OCI-LY3 (cell line): Measurements from ENCODE around the gene PEAK1.

Source experiments
- CTCF ChIP-seq: fragments of 200-600, 300-600 bp; sonication (generic); IDR thresholded peaks from 2 replicates; pipeline ENCODE4 v1.5.1; 2014; ENCODE audit warnings: antibody characterized with exemption, low read length, low read depth
- EZH2phosphoT487 ChIP-seq: fragments of 200-600 bp; shearing (Covaris generic); IDR thresholded peaks from 2 replicates; pipeline ENCODE4 v1.6.1; 2018; ENCODE audit warnings: antibody characterized with exemption, mixed run types, low read depth

DNA sequence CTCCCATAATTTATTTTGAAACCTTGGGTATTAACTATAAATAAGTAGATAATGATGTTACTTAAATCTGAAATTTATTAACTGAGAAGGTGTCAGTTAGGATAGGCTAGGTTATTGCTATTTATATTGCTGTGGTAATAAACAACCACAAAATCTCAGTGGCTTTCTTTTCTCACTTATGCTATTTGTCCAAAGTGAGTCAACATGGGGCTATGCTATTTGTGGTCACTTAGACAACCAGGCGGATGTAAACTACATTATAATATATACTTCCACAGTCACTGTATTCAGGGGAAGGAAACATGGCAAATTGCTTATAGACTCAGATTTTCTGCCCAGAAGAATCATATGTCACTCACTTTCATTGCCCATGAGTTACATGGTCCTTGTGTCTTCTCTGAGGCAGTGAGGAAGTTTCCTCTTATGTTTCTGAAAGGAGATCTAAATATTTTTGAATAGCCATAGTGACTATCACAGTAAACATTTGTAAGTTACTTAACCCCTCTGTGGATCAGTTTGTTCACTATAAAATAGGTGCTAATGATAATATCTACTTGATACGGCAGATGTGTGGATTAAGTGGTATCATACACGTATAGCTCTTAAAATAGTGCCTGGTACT lies 20.6 kb upstream of the PEAK1 start:
- no peak for TF ChIP-seq CTCF
- no peak for TF ChIP-seq EZH2phosphoT487
